Measurements from ENCODE around the gene SPO11. TPM values are rescaled to one million over a fixed set of nuclear protein-coding genes. Genes with fewer than 3 reads are reported as not detected.

Gene SPO11
- total RNA-seq, 2 donors from 2014 or later = not detected

DNA sequence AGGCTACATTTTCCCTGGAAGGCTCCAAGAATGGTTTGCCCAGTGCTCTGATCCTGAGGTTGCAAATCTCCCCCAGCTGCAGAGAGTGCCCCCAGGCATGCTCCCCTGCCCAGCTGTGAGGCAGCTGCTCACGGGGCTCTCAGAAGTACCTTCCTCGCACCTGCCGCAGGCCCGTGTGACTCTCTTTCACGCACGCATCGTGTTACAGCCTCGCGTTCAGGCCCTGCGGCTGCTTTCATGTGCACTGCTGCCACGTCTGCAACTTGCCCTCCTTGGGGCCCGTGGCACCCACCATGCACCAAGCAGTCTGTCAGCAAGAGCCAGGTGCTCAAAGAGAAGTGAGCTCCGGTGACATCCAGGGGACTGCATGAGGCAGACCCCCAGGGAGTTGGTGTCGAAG is 28.6 kb upstream of the SPO11 start:
- H3K27me3 ChIP-seq = no peaks in the 10 kb centered on the region
- no peak for DNase-seq (ENCODE audit: low spot score)
- no peaks in the 10 kb centered on the region for H3K36me3 ChIP-seq
- H3K27ac ChIP-seq = no peak overlapping the region
- TF ChIP-seq CTCF (IDR thresholded peaks at IDR 0.05) = no peak
- H3K4me3 ChIP-seq = no peak overlapping the region
- no peaks in the 10 kb centered on the region for H3K4me1 ChIP-seq
- H3K9me3 ChIP-seq = no peaks in the 10 kb centered on the region

GRCh38 chr20:57306747-57307146 is 22.9 kb upstream of the SPO11 start:
- no peak for TF ChIP-seq CTCF (IDR thresholded peaks at IDR 0.05)
- H3K27me3 ChIP-seq = no peaks in the 10 kb centered on the region
- no peak overlapping the region for H3K4me3 ChIP-seq
- no peak overlapping the region for H3K27ac ChIP-seq
- no peaks in the 10 kb centered on the region for H3K4me1 ChIP-seq
- H3K36me3 ChIP-seq = no peaks in the 10 kb centered on the region
- no peak for DNase-seq (ENCODE audit: low spot score)
- H3K9me3 ChIP-seq = no peaks in the 10 kb centered on the region

- H3K27me3 ChIP-seq = no peaks in the 10 kb centered on the region
Observed at GRCh38 chr20:57308451-57309271, 20.9 kb upstream of the SPO11 start.

GRCh38 chr20:57309544-57310115 is 20.0 kb upstream of the SPO11 start:
- no peaks in the 10 kb centered on the region for H3K27me3 ChIP-seq
- no peaks in the 10 kb centered on the region for H3K9me3 ChIP-seq
- no peak for TF ChIP-seq CTCF (IDR thresholded peaks at IDR 0.05)
- no peak overlapping the region for H3K4me3 ChIP-seq
- H3K27ac ChIP-seq = no peak overlapping the region
- DNase-seq (ENCODE audit: low spot score) = no peak
- no peaks in the 10 kb centered on the region for H3K4me1 ChIP-seq
- no peaks in the 10 kb centered on the region for H3K36me3 ChIP-seq

More at GRCh38 chr20:57308451-57309271, 20.9 kb upstream of the SPO11 start:
- TF ChIP-seq CTCF (IDR thresholded peaks at IDR 0.05) = no peak
- DNase-seq (ENCODE audit: low spot score) = no peak
- H3K4me1 ChIP-seq = no peaks in the 10 kb centered on the region
- no peak overlapping the region for H3K27ac ChIP-seq
- H3K4me3 ChIP-seq = no peak overlapping the region
- H3K36me3 ChIP-seq = no peaks in the 10 kb centered on the region
- no peaks in the 10 kb centered on the region for H3K9me3 ChIP-seq

- no peaks in the 10 kb centered on the region for H3K4me1 ChIP-seq
- no peak for TF ChIP-seq CTCF (IDR thresholded peaks at IDR 0.05)
- H3K27ac ChIP-seq = no peak overlapping the region
- H3K36me3 ChIP-seq = no peaks in the 10 kb centered on the region
- DNase-seq (ENCODE audit: low spot score) = no peak
- H3K9me3 ChIP-seq = no peaks in the 10 kb centered on the region
- no peaks in the 10 kb centered on the region for H3K27me3 ChIP-seq
- no peak overlapping the region for H3K4me3 ChIP-seq
Observed at GRCh38 chr20:57310821-57311514, 18.6 kb upstream of the SPO11 start.

All from right atrium auricular region (tissue), 2 donors.